Central memory CD4-positive, alpha-beta T cell (primary cell): ENCODE results near the gene FXN.
"Not testable (repeated sequence)": the region's sequence is repeated elsewhere in the genome, so short reads cannot be mapped to it uniquely, and the experiment has no call there.

Experiments used
- DNase-seq: peaks from one replicate; pipeline ENCODE4 v3.0.0; 2022
- total RNA-seq, 3 experiments: gene quantifications; one replicate each; lab custom pipeline; 2026; lab: John Stamatoyannopoulos, UW

The FXN gene
- total RNA-seq, result 10.4 to 16.9 (median 12.1) reads per million in 3 experiments

DNA sequence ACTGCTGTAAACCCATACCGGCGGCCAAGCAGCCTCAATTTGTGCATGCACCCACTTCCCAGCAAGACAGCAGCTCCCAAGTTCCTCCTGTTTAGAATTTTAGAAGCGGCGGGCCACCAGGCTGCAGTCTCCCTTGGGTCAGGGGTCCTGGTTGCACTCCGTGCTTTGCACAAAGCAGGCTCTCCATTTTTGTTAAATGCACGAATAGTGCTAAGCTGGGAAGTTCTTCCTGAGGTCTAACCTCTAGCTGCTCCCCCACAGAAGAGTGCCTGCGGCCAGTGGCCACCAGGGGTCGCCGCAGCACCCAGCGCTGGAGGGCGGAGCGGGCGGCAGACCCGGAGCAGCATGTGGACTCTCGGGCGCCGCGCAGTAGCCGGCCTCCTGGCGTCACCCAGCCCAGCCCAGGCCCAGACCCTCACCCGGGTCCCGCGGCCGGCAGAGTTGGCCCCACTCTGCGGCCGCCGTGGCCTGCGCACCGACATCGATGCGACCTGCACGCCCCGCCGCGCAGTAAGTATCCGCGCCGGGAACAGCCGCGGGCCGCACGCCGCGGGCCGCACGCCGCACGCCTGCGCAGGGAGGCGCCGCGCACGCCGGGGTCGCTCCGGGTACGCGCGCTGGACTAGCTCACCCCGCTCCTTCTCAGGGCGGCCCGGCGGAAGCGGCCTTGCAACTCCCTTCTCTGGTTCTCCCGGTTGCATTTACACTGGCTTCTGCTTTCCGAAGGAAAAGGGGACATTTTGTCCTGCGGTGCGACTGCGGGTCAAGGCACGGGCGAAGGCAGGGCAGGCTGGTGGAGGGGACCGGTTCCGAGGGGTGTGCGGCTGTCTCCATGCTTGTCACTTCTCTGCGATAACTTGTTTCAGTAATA is at the start of gene FXN:
Gene FXN (plus strand): TSS at position 315 of the 871 bp plus-strand sequence. CDS start 31 bp downstream, at position 346.
- peak; percentile 71 for DNase-seq

DNA sequence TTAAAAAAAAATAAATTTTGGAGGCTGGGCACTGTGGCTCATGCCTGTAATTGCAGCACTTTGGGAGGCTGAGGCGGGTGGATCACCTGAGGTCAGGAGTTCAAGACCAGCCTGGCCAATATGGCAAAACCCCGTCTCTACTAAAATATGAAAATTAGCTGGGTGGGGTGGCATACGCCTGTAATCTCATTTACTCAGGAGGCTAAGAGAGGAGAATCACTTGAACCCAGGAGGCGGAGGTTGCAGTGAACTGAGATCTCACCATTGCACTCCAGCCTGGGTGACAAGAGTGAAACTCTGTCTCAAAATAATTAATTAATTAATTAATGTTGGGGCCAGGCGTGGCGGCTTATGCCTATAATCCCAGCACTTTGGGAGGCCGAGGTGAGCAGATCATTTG is 48.6 kb upstream of the FXN start:
- not testable (repeated sequence) for DNase-seq

DNA sequence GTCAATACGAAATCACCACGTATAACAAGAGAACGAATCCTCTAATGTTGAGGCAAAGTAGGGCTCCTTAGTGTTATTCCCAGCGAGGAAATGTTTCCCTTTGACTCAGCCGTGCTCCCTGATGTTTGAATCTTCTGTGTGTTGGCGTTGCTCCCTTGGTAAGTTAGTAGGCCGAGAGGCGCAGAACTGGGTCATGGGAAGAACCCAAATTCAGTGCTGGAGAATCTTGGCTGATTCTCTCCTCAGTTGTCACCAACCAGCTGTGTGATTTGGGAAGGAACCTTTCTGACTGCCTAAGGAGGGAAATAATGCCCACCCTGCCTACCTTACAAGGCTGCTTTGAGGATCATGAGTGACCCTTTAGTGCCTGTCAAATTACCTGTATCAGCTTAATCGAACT is 44.1 kb upstream of the FXN start:
- no peak for DNase-seq

DNA sequence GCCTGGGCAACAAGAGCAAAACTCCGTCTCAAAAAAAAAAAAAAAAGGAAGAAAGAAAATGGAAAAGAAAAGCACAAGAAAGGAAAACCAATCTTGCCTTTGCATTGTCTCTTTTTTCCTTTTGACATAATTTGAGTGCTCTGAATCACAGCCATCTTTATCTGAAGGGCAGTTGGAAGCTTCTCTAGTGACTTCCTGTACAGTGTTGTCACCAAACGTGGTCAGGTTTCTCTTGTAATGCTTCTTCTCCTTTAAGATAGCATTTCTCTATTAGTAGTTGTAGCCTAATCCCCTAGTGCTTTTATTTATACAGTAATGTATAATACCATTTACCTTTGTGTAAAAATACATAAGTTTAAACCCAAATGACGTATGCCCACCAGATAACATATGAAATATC is 39.8 kb upstream of the FXN start:
- no peak for DNase-seq

DNA sequence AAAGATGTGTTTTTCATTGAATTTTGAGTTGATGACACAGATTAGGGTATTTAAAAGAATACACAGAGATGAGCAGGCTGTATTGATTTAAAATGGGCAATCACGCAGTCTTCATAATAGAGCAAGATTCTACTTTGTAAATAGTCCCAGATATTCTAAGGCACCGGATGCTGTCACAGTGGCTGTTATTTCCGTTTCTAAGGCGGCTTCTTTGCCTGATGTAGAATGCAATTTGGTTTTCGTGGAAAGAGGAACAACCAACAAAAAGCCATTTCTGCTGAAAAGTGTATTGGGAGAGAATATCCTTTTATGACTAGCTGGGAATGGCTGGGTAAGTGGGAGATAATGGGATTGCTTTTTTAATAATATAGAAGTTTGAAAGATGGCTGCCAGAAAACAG is 39.1 kb upstream of the FXN start:
- DNase-seq, result no peak

DNA sequence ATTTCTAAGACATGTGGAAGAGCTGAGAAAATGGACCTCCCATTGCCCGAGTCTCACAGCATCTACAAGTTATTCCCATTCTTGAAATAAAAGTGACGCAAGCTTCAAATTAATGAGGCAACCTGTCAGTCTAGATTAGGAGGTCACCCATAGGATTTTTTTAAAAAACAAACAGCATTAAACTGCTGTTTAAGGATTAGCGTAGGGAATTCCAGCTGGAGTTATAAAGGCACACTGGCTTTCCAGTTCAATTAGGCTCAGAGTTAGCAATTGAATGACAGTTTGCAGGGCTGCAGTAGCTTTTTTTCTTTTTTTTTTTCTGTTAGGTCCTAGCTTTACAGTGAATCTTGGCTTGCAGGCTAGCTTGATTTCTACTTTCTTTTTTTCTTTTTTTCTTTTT is 37.9 kb upstream of the FXN start:
- DNase-seq, result no peak

DNA sequence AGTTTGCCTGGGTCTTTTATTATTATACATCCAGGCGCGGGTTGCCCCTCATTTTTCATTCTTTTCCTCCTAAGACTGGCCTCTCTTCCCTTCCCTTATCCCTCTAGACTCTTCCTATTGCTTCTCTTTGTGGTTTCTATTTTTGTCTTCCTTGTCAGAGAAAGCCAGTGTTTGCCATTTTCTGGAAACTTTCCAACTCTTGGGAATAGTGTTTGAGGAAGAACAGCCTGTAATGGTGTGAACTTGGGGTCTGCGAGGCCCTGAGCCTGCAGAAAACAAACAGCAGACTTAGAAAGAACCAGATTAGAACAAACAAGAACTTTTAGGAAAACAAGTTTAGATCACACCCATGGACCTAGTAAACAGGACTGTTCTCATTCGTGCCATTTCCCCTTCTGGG is 37.2 kb upstream of the FXN start:
- DNase-seq, result no peak

DNA sequence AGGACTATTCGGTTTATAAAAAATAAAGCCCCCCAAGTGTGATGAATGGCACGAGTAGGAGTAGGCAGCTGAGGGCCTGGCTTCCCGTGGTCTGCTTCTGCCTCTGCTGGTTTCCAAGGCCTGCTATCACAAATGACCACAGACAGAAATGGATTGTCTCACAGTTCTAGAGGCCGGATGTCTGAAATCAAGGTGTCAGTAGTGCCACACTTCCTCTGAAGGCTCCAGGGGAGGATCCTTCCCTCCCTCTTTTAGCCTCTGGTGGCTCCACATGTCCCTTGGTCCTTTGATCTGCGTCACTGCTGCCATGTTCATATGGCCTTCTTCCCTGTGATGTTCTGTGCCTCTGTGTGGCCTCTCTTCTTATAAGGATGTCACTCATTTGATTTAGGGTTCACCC is 36.7 kb upstream of the FXN start:
- no peak for DNase-seq

DNA sequence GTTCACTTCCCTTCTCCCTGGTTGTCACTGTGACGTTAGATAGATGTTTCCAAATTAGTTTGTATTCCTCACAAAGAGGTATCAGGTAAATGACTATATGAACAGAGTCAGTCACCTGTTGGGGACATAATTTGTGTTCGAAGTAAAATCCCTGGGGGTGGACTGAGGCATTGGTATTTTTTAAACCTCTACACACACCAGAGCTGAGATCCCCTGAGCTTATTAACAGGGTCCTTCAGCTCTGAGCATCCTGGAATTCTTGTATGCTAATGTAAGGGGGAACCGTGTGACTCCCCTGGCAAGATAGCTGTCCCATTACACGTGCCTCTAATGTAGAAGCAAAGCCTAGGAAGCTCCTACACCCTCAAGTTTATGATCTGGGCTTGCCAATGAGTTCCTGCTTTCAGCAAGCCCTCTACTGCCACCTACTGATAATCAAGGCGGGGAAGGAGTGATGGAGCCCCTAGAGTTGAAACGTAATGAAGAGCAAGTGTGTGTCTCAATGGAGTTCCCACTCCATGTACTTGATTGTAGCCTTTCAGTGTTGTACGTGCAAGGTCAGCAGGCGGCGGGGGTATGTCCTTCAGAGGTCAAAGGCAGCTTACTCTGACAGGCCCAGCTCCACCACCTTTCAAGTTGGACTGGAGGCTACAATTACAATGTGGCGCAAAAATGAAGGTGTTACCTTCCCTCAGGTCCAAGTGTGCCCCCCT is 36.0 kb upstream of the FXN start:
- DNase-seq, result peak; percentile 65

DNA sequence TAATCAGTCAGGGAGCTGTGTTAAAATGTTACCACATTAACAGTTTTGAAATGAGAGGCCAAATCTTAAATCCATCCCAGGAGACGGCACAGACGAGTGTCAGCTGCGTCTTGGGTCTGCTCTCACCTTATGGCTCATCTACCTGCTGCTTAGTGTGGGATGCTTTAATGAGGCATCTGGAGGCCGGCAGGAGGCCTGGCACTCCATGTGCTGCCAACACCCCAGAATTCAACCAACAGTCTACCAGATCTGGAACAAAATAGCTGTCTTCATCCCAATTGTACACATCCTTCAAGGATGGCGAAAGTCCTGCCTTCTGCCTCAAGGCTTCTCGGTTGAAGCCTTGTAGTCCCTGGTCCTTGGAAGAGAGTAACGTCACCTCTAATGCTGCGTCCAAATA is 33.6 kb upstream of the FXN start:
- DNase-seq, result no peak

DNA sequence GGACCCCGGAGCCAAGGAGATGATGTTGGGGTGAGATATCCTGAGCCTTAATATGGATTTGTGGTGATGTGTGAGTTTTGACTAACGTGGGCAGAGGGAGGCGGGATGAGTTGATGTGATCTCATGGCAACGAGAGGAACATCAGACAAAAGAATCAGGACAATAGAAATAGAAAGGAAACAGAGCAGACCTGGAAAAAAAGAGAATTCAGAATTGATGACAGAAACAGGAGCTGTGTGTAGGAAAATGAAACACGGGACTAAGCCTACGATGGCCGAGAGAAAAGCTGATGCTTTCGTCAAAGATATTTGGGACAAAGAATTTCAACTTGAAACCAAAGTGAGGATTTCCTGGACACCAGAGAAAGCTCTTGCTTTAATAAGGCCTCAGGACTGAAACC is 32.5 kb upstream of the FXN start:
- no peak for DNase-seq

DNA sequence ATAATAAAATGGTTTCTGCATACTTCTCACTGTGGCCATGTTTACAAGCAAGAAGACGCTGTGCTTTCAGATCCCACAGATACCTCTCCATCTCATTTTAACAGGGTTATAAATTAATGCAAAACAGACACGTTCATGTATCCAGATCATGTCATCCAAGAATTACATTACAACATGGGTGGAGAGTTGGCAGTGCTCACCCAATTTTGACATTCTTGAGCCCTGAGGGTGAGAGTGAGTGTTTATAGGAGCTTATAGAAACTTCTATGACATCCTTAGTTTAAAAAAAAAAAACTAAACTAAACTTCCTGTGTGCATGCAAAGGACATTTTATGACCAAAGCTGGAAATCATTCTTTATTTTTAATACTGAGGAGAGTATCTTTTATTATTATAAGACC is 30.7 kb upstream of the FXN start:
- no peak for DNase-seq

DNA sequence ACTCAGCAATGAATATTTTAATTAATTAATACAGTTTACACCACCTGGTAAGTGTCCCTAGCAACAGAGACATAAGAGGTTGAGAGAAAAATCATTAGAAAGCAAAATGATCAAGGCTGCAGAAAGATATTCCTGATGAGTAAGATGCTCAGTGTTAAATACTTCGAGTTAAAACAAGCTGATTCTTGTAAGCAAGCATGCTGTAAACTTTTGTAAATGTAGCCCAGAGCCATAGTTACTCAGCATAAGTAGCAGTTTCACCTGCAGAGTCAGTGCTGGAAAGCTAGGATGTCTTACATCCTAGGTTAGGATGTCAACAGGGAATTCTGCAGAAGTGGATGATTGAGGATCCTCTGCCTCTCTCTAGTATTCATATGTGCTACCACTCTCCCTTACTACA is 25.8 kb upstream of the FXN start:
- no peak for DNase-seq

DNA sequence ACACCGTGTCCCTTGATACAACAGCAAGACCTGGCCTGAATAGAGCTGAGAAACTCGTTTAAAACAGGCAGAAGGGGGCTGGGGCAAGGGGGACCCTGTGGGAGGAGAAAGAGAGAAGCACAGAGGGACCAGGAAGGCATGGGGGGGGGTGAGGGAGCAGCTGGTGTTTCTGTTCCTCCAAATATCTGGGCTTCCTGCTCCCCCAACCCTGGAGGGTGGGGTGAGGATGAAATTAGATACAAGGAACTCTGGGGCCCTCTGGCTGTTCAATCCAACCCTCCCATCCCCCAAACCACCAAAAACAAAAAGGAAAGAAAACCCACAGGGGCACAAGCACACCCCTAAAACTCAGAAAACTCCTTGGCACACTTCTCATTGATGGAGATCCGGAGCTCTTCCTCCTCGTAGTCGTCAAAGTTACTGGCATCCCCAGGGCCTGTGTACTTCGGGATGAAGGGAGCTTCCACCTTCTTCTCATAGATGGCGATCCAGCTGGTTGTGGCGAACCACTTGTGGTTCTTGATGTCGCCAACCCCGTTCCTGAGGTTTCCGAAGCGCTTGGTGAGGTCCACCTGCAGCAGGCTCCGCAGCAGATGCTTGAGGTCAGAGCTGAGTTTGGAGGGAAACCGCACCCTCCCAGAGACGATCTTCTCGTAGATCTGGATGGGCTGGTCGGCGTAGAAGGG is 22.7 kb upstream of the FXN start:
- no peak for DNase-seq

DNA sequence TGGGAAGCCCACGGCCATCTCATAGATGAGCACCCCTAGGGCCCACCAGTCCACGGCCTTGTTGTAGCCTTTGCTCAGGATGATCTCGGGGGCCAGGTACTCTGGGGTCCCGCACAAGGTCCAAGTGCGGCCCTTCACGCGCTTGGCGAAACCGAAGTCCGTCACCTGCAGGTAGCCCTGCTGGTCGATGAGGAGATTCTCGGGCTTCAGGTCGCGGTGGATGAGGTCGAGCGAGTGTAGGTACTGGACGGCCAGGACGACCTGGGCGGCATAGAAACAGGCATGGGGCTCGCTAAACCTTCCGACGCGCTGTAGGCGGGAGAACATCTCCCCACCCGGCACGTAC is 22.2 kb upstream of the FXN start:
- DNase-seq, result no peak

DNA sequence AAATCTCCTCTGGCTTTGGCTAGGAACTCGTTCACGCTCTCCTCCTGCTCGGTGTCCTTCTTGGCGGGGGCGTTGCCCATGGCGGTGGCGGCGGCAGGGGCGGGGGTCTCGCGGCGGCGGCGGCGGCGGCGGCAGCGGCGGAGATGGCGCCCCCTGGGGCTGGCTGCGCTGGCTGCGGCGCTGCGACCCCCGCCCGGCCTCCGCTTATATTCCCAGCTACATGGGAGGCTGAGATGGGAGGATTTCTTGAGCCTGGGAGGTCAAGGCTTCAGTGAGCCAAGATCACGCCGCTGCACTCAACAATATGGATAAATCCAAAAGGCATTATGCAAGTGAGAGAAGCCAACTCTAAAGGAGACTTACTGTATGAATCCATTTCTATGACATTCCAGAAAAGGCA is 21.5 kb upstream of the FXN start, which contains the start of gene PRKACG:
Gene PRKACG (minus strand): TSS at position 101 of the 400 bp plus-strand sequence. CDS start 21 bp downstream, at position 80.
- no peak for DNase-seq

DNA sequence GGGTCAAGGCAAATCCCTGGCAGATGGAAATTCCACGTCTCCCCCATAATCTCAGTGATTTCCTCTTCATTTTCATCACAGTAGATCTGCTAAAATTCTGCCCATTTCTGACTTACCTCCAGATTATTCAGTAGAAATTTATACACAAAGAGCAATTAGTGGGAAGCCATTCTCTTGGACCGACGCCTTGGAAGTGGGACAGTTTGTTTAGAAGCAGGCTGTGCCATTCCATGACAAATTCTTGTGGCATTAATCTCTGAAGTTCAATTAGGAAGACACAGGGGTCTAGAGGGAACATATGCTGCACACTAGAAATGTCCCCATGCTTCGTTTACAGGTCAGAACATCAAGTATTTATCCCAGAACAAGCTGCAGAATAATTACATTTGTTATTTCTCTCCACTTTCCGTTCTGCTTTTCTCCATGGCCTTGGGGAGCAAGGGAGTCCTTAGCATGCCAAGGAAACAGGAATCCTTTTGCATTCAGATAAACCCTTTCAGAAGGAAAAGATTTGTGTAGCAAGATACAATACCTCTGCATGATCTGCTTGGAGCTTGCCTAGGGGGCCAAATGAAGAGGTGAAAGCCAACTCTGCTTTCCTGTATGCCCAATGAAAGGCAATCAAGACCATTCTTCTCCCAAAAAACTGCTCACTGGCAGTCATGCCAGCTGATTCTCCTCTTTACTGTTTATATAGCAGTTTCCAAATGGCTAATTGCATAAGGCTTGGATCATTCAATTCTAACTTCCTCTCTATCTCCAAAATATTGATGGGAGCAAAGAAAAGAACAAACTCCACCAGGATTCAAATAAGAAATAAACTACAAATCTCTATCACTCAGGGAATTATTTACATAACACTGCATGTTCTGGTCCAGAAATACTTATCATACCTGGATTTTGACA is 19.1 kb upstream of the FXN start:
- DNase-seq, result no peak

DNA sequence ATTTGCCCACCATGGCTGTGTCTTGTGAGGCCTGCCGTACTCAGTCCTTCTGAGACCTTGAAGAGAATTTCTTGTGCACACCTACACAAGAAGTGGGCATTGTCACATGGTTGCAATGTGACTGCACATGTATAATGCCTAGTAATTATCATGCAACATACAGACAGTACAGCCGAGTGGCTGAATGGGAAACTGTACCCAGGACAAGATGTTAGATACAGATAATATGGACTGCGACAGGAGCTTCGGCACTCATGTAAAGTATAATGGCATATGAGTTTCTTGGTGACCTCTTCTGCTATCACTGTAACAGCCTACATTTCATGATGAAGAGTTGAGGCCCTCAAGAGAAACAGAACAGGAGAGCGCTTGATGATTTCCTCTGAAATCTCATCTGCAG is 16.8 kb upstream of the FXN start:
- DNase-seq, result no peak

DNA sequence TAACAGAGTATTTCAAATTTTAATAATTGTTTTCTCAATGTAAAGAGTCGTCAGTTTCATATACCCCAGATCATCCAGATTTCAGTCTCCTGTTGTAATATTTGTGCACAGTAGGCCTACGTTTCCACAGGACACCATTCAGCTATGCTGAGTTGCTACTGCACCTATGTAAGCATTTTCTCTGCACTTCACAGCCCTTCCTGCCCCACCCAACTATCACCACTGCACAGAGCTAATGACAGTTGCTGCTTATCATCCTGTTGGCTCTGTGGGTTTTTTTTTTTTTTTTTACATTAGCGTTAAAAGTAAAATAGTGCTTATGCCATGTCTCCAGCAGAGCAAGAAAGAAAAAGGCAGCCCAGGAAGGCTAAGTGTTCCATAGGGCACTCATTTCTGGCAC is 15.7 kb upstream of the FXN start:
- peak; percentile 62 for DNase-seq

DNA sequence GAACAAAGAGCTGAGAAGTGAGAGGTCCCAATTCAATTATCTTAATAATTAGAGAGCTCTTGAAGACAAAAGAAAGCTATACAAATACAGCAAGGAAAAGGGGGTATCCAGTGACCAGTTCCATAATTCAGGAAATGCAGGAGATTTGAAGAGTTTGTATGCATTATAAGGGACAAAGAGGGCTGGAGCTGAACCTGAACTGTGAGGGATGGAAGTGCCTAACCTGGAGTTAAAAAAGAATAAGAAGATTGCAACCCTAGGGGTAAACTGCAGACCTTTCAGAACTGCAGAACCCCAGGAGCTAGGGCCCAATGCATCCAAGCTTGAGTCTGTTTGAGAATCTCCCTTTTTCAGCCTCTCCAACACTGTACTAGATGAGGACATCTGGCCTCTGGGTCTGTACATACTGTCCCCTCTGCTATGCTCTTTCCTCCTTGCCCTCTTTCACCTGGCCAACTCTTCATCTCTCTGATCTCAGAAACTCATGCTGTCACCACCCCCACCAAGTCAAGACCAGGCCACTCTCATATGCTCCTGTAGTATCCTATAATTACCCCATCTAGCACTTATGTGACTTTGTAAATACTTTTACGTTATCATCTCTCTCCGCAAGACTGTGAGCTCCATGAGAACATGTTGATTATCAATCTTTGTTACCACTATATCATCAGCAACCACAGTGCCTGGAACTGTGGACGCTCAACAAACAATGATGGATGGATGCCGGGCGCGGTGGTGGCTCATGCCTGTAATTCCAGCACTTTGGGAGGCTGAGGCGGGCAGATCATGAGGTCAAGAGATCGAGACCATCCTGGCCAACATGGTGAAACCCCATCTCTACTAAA is 15.0 kb upstream of the FXN start:
- DNase-seq, result no peak

DNA sequence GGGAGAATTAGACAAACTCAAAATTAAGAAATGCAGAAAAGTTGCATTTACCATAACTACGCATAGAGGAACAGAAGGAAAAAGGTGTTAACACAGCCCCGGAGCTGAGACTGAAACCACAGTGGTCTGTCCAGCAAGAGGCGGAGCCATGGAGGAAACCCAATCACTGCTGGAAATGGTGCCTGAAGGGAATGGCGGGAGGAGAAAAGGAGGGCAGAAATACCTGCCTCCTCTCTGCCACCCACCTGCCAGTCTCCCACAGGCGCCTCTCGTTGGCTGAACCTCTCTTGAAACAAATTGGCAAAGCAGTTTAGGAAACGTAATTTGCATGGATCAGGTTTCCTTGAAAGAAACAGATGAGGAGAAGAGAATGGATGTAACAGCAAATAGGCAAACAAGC is 11.9 kb upstream of the FXN start:
- no peak for DNase-seq
